A673 (cell line): ENCODE results near the gene UCK1. TPM values are rescaled to one million over a fixed set of nuclear protein-coding genes. Genes with fewer than 3 reads are reported as not detected.
A peak's percentile ranks its signal among the peaks of the same experiment; 100 is the strongest.

Experiments used
- BruUV-seq: library from RNA; stranded (reverse); fragments of 400-500 nt; replicated peaks from 2 replicates; lab custom pipeline; 2021; lab: Mats Ljungman, UMichigan
- CTCF ChIA-PET: fragments of 300-600 bp; sonication (Branson Sonifier 250); formaldehyde crosslinking; loops from one replicate; lab custom pipeline; 2022; ENCODE audit warnings: antibody characterized with exemption; lab: Charles Lee
- POLR2A ChIA-PET: fragments of 300-600 bp; sonication (Branson Sonifier 250); formaldehyde crosslinking; loops from one replicate; lab custom pipeline; 2022; ENCODE audit warnings: antibody characterized with exemption; ENCODE audit not compliant: low non-redundant PET; lab: Charles Lee
- DNase-seq: peaks from one replicate; pipeline ENCODE4 v3.0.0-alpha.2; 2015; ENCODE audit warnings: low spot score
- H3K27ac ChIP-seq: fragments of 200-600 bp; sonication (generic); 2 replicates; pipeline ENCODE4 v1.5.1; 2016; ENCODE audit warnings: mixed run types, low read depth, mild to moderate bottlenecking, mixed read lengths, antibody characterized with exemption, low read length; ENCODE audit not compliant: poor library complexity, severe bottlenecking
- H3K27me3 ChIP-seq: fragments of 200-600 bp; sonication (generic); replicated peaks from 2 replicates; pipeline ENCODE4 v1.6.1; 2017; ENCODE audit warnings: mixed run types, low read depth, mild to moderate bottlenecking, mixed read lengths, antibody characterized with exemption, low read length; ENCODE audit not compliant: insufficient read depth, poor library complexity
- H3K36me3 ChIP-seq: fragments of 200-600 bp; sonication (generic); 2 replicates; pipeline ENCODE4 v1.6.1; 2016; ENCODE audit warnings: mixed run types, mild to moderate bottlenecking, mixed read lengths, antibody characterized with exemption, low read length; ENCODE audit not compliant: insufficient read depth, poor library complexity, severe bottlenecking
- H3K4me1 ChIP-seq: fragments of 200-600 bp; sonication (generic); 2 replicates; pipeline ENCODE4 v1.6.1; 2017; ENCODE audit warnings: mixed run types, mild to moderate bottlenecking, mixed read lengths, antibody characterized with exemption, low read length; ENCODE audit not compliant: insufficient read depth, poor library complexity, severe bottlenecking
- H3K4me3 ChIP-seq: fragments of 200-600 bp; sonication (generic); 2 replicates; pipeline ENCODE4 v1.5.1; 2016; ENCODE audit warnings: low read depth, mixed run types, mild to moderate bottlenecking, mixed read lengths, low read length; ENCODE audit not compliant: poor library complexity, severe bottlenecking
- H3K9me3 ChIP-seq: fragments of 200-600 bp; sonication (generic); 2 replicates; pipeline ENCODE4 v1.6.1; 2016; ENCODE audit warnings: mixed run types, low read depth, mild to moderate bottlenecking, mixed read lengths, antibody characterized with exemption, low read length; ENCODE audit not compliant: poor library complexity, severe bottlenecking
- CTCF ChIP-seq: fragments of 300-800, 200-600 bp; sonication (generic); conservative IDR thresholded peaks from 2 replicates; pipeline ENCODE4 v1.5.1; 2017; ENCODE audit warnings: low read depth, mild to moderate bottlenecking, antibody characterized with exemption, low read length, moderate library complexity, mixed read lengths
- EZH2 ChIP-seq: fragments of 200-600 bp; sonication (generic); IDR thresholded peaks from 2 replicates; pipeline ENCODE4 v1.6.1; 2017; ENCODE audit warnings: borderline replicate concordance, low read depth, mild to moderate bottlenecking, mixed read lengths, antibody characterized with exemption, low read length; ENCODE audit not compliant: poor library complexity, severe bottlenecking
- intact Hi-C: fragments of 100-400 bp; cut with micrococcal nuclease; formaldehyde crosslinking; loops from one replicate; pipeline ENCODE4 v1.10.0; 2022; ENCODE audit not compliant: unreplicated experiment
- total RNA-seq: library from RNA; stranded (reverse); gene quantifications from 2 replicates; pipeline ENCODE4 v1.2.3, GENCODE V29; 2021

Gene UCK1
- total RNA-seq, 1 experiment from 2014 or later = 51.6 TPM

GRCh38 chr9:131534721-131535237 lies 3.7 kb upstream of the UCK1 start:
- intact Hi-C loops = no loop called here
- Histone ChIP-seq H3K36me3 (no peaks in the 10 kb centered on the region), H3K4me3 (no peak overlapping the region), H3K27me3 (no peaks in the 10 kb centered on the region), H3K9me3 (no peaks in the 10 kb centered on the region), H3K4me1 (peaks cover 4% of the 10 kb centered on the region), H3K27ac (no peak overlapping the region)
- ChIA-PET CTCF (no interaction called here), POLR2A (no interaction called here)
- no peak for DNase-seq
- TF ChIP-seq CTCF (no peak), EZH2 (no peak)
- BruUV-seq = no TSS peak

GRCh38 chr9:131530546-131530919 lies 530 bp downstream of the UCK1 start:
- POLR2A ChIA-PET = no interaction called here
- no TSS peak for BruUV-seq
- intact Hi-C loops = no loop called here

GRCh38 chr9:131529597-131530545 lies 1.2 kb downstream of the UCK1 start:
- no peak for DNase-seq
- POLR2A ChIA-PET = no interaction called here
- H3K9me3 ChIP-seq = no peaks in the 10 kb centered on the region
- H3K4me1 ChIP-seq = peaks cover 4% of the 10 kb centered on the region
- peak overlapping the region; percentile 84 for H3K27ac ChIP-seq
- CTCF ChIA-PET = no interaction called here
- intact Hi-C loops = no loop called here
- H3K4me3 ChIP-seq = peak overlapping the region; percentile 92
- no peak for TF ChIP-seq CTCF
- TF ChIP-seq EZH2 = no peak
- H3K27me3 ChIP-seq = no peaks in the 10 kb centered on the region
- no TSS peak for BruUV-seq
- peaks cover 41% of the 10 kb centered on the region for H3K36me3 ChIP-seq

More at GRCh38 chr9:131530546-131530919, 530 bp downstream of the UCK1 start:
- H3K27me3 ChIP-seq = no peaks in the 10 kb centered on the region
- no peaks in the 10 kb centered on the region for H3K9me3 ChIP-seq
- H3K36me3 ChIP-seq = peaks cover 40% of the 10 kb centered on the region
- peak overlapping the region; percentile 84 for H3K27ac ChIP-seq
- CTCF ChIA-PET = no interaction called here
- H3K4me3 ChIP-seq = peak overlapping the region; percentile 92
- peaks cover 4% of the 10 kb centered on the region for H3K4me1 ChIP-seq
- DNase-seq = peak; percentile 50
- TF ChIP-seq EZH2 (no peak), CTCF (no peak)
